Transverse colon (tissue), 4 donors: Measurements from ENCODE around the gene POU3F2.

Source experiments
- CTCF ChIP-seq, 5 experiments: fragments of 200-600 bp in 3 of 5; fragments of 450-650 bp in 2 of 5; sonication (generic) in 3 of 5; IDR thresholded peaks; 1 replicate in 2 of 5; 2 replicates in 3 of 5; pipeline ENCODE4 v1.5.1; 2016 to 2017; ENCODE audit warnings: antibody characterized with exemption in 5 of 5, inconsistent platforms in 3 of 5, mild to moderate bottlenecking in 2 of 5, moderate library complexity in 1 of 5
- EP300 ChIP-seq: sonication (generic); formaldehyde crosslinking; IDR thresholded peaks from one replicate; pipeline ENCODE4 v1.6.1; 2017; ENCODE audit warnings: antibody characterized with exemption, low read depth
- POLR2A ChIP-seq: fragments of 450-650 bp; IDR thresholded peaks from one replicate; pipeline ENCODE4 v1.6.1; 2016; ENCODE audit warnings: antibody characterized with exemption, mild to moderate bottlenecking, moderate library complexity
- POLR2AphosphoS5 ChIP-seq, 3 donors: sonication (generic); formaldehyde crosslinking; IDR thresholded peaks; one replicate each; pipeline ENCODE4 v1.6.1; 2016; ENCODE audit warnings: antibody characterized with exemption in 3 of 3

GRCh38 chr6:98821756-98822405, 12.5 kb upstream of the POU3F2 start:
- TF ChIP-seq CTCF (IDR thresholded peaks at IDR 0.05) (no peak), POLR2A (no peak), EP300 (no peak), POLR2AphosphoS5 (IDR thresholded peaks at IDR 0.05) (no peak)
